Loucy (cell line): ENCODE data around the gene KLHL2.
A peak's percentile ranks its signal among the peaks of the same experiment; 100 is the strongest.
"Not testable (repeated sequence)": the region's sequence is repeated elsewhere in the genome, so short reads cannot be mapped to it uniquely, and the experiment has no call there.

Source experiments
- H2AFZ ChIP-seq: fragments of 200-600 bp; sonication (generic); 2 replicates; pipeline ENCODE4 v1.6.0; 2016; ENCODE audit warnings: antibody characterized with exemption, mild to moderate bottlenecking, low read length, moderate library complexity
- H3F3A ChIP-seq: fragments of 200-600 bp; 2 replicates; pipeline ENCODE4 v1.6.0; 2016; ENCODE audit warnings: antibody characterized with exemption, low read depth, mild to moderate bottlenecking
- H3K27me3 ChIP-seq: fragments of 200-600 bp; sonication (generic); 2 replicates; pipeline ENCODE4 v1.6.1; 2014; ENCODE audit warnings: low read length, mild to moderate bottlenecking; ENCODE audit not compliant: insufficient read depth, poor library complexity, severe bottlenecking
- H3K36me3 ChIP-seq: fragments of 200-600 bp; sonication (generic); 2 replicates; pipeline ENCODE4 v1.6.1; 2016; ENCODE audit warnings: low read length; ENCODE audit not compliant: insufficient read depth
- H3K4me1 ChIP-seq: fragments of 200-600 bp; sonication (generic); 2 replicates; pipeline ENCODE4 v1.5.1; 2014; ENCODE audit warnings: low read length, mild to moderate bottlenecking; ENCODE audit not compliant: insufficient read depth, poor library complexity, severe bottlenecking
- H3K4me2 ChIP-seq: fragments of 200-600 bp; sonication (generic); 2 replicates; pipeline ENCODE4 v1.6.0; 2014; ENCODE audit warnings: antibody characterized with exemption, low read length, low read depth, mild to moderate bottlenecking; ENCODE audit not compliant: poor library complexity, severe bottlenecking
- H3K4me3 ChIP-seq: fragments of 200-600 bp; sonication (generic); 2 replicates; pipeline ENCODE4 v1.5.1; 2014; ENCODE audit warnings: low read length, mild to moderate bottlenecking, mixed read lengths; ENCODE audit not compliant: poor library complexity, severe bottlenecking
- H3K79me2 ChIP-seq: fragments of 200-600 bp; sonication (generic); 2 replicates; pipeline ENCODE4 v1.6.1; 2014; ENCODE audit warnings: low read length; ENCODE audit not compliant: insufficient read depth
- H3K9ac ChIP-seq: fragments of 200-600 bp; sonication (generic); 2 replicates; pipeline ENCODE4 v1.6.0; 2014; ENCODE audit warnings: mild to moderate bottlenecking, low read depth, low read length, moderate library complexity; ENCODE audit not compliant: poor library complexity, severe bottlenecking
- H3K9me2 ChIP-seq: fragments of 200-600 bp; sonication (generic); replicated peaks from 2 replicates; pipeline ENCODE4 v1.6.1; 2016; ENCODE audit warnings: low read depth, low read length, mixed read lengths
- H3K9me3 ChIP-seq: fragments of 200-600 bp; sonication (generic); 2 replicates; pipeline ENCODE4 v1.6.1; 2014; ENCODE audit warnings: mild to moderate bottlenecking, antibody characterized with exemption, low read length, low read depth; ENCODE audit not compliant: insufficient read depth
- H4K20me1 ChIP-seq: fragments of 200-600 bp; sonication (generic); 2 replicates; pipeline ENCODE4 v1.6.0; 2014; ENCODE audit warnings: antibody characterized with exemption, low read length, mild to moderate bottlenecking; ENCODE audit not compliant: insufficient read depth, poor library complexity, severe bottlenecking
- CTCF ChIP-seq: fragments of 200-600 bp; sonication (generic); conservative IDR thresholded peaks from 2 replicates; pipeline ENCODE4 v1.5.1; 2014; ENCODE audit warnings: mild to moderate bottlenecking, antibody characterized with exemption, low read length
- EZH2phosphoT487 ChIP-seq: fragments of 200-600 bp; IDR thresholded peaks from 2 replicates; pipeline ENCODE4 v1.6.1; 2018; ENCODE audit warnings: antibody characterized with exemption, mild to moderate bottlenecking, moderate library complexity, borderline replicate concordance

The KLHL2 gene

GRCh38 chr4:165222651-165222994 is 15.3 kb downstream of the KLHL2 start:
- H4K20me1 ChIP-seq: no peaks in the 10 kb centered on the region
- H3K79me2 ChIP-seq: peaks cover 8% of the 10 kb centered on the region; the same call in 1 of the 2 replicates
- peak overlapping the region; percentile 17 for H3K4me2 ChIP-seq
- TF ChIP-seq EZH2phosphoT487: no peak
- no peak for TF ChIP-seq CTCF
- no peaks in the 10 kb centered on the region for H3K9me2 ChIP-seq
- peaks cover 4% of the 10 kb centered on the region; the same call in 1 of the 2 replicates for H3K36me3 ChIP-seq
- no peak overlapping the region for H2AFZ ChIP-seq
- H3K9me3 ChIP-seq: no peaks in the 10 kb centered on the region
- no peaks in the 10 kb centered on the region for H3F3A ChIP-seq
- H3K27me3 ChIP-seq: no peaks in the 10 kb centered on the region
- no peak overlapping the region for H3K9ac ChIP-seq
- peaks cover 10% of the 10 kb centered on the region for H3K4me1 ChIP-seq
- H3K4me3 ChIP-seq: no peak overlapping the region

- H3K9ac ChIP-seq, H2AFZ ChIP-seq, H3K4me3 ChIP-seq, H3K4me2 ChIP-seq, H3K9me3 ChIP-seq, H4K20me1 ChIP-seq, H3K79me2 ChIP-seq, H3K27me3 ChIP-seq, H3F3A ChIP-seq, H3K9me2 ChIP-seq, H3K4me1 ChIP-seq: not testable (repeated sequence)
- peaks cover 12% of the 10 kb centered on the region; the same call in 1 of the 2 replicates for H3K36me3 ChIP-seq
These were observed 20.0 kb downstream of the KLHL2 start for GRCh38 chr4:165227401-165227800.

GRCh38 chr4:165229490-165230200 is 22.3 kb downstream of the KLHL2 start:
- H4K20me1 ChIP-seq, H2AFZ ChIP-seq, H3K79me2 ChIP-seq, H3K9me2 ChIP-seq, H3F3A ChIP-seq, H3K9ac ChIP-seq, H3K4me1 ChIP-seq, H3K9me3 ChIP-seq, H3K27me3 ChIP-seq, H3K4me2 ChIP-seq, H3K4me3 ChIP-seq: not testable (repeated sequence)
- H3K36me3 ChIP-seq: peaks cover 12% of the 10 kb centered on the region; the same call in 1 of the 2 replicates

GRCh38 chr4:165232623-165233433 is 25.5 kb downstream of the KLHL2 start:
- H3K4me1 ChIP-seq, H3K4me2 ChIP-seq, H3K4me3 ChIP-seq, H4K20me1 ChIP-seq, H3K9me2 ChIP-seq, H3K9me3 ChIP-seq, H3K79me2 ChIP-seq, H3F3A ChIP-seq, H3K9ac ChIP-seq, H3K27me3 ChIP-seq, H2AFZ ChIP-seq: not testable (repeated sequence)
- peaks cover 12% of the 10 kb centered on the region; the same call in 1 of the 2 replicates for H3K36me3 ChIP-seq
